NCI-H345 (cell line): ENCODE data around the gene VASH1.

ENCODE experiments used
- DNase-seq: peaks from one replicate; lab custom pipeline; 2025; lab: John Stamatoyannopoulos, UW

Gene VASH1

DNA sequence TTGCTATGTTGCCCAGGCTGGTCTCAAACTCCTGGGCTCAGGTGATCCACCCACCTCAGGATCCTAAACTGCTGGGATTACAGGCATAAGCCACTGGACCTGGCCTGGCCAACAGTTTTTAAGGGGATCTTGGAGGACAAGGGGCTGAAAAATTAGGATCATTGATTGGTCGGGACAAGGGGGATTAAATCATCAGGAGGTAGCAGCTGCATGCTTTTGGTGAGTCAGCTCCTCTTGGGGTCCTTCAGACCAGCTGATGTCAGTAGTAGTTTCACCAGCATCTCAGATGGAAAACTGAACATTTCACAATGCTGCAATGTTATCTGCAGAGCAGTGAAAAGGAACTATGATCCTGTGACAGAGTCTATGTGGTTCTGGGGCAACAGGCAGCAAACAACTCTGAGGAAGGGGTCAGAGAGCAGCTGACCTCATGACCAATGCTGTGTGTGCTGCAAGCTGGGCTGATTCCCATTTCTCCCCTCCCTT, 71.3 kb downstream of the VASH1 start:
- no peak for DNase-seq
